ENCODE data around the gene ANKRD1.

ANKRD1 gene

GRCh38 chr10:90916392-90917237 lies 4.3 kb downstream of the ANKRD1 start:
- Histone ChIP-seq H3K4me3 (ENCODE audit: low read depth, low read length) (no peak overlapping the region), H3K36me3 (replicated peaks) (peaks cover 52% of the 10 kb centered on the region), H3K27ac (no peak overlapping the region), H3K27me3 (replicated peaks) (no peaks in the 10 kb centered on the region)
- no peak for TF ChIP-seq CTCF (IDR thresholded peaks at IDR 0.05; ENCODE audit: low read depth, low read length, missing control alignments)
- in situ Hi-C loops (cut with HindIII; ENCODE audit: low pct_ligation_motif_present, low sequenced_read_pairs), result loop anchor here (25.0 kb wide), 1 partner anchor 346 kb away; no protein-coding TSS in a partner anchor
- no peak for DNase-seq

GRCh38 chr10:90915766-90916075 lies 5.2 kb downstream of the ANKRD1 start:
- no peaks in the 10 kb centered on the region for H3K27me3 ChIP-seq (replicated peaks)
- DNase-seq, result no peak
- H3K36me3 ChIP-seq (replicated peaks), result peaks cover 52% of the 10 kb centered on the region
- H3K27ac ChIP-seq, result no peak overlapping the region
- in situ Hi-C loops (cut with HindIII; ENCODE audit: low pct_ligation_motif_present, low sequenced_read_pairs), result loop anchor here (25.0 kb wide), 1 partner anchor 347 kb away; no protein-coding TSS in a partner anchor
- TF ChIP-seq CTCF (IDR thresholded peaks at IDR 0.05; ENCODE audit: low read depth, low read length, missing control alignments), result peak; percentile 7
- no peak overlapping the region for H3K4me3 ChIP-seq (ENCODE audit: low read depth, low read length)

GRCh38 chr10:90914992-90915765 lies 5.7 kb downstream of the ANKRD1 start:
- no peak overlapping the region for H3K27ac ChIP-seq
- TF ChIP-seq CTCF (IDR thresholded peaks at IDR 0.05; ENCODE audit: low read depth, low read length, missing control alignments), result no peak
- peaks cover 52% of the 10 kb centered on the region for H3K36me3 ChIP-seq (replicated peaks)
- no peaks in the 10 kb centered on the region for H3K27me3 ChIP-seq (replicated peaks)
- H3K4me3 ChIP-seq (ENCODE audit: low read depth, low read length), result no peak overlapping the region
- in situ Hi-C loops (cut with HindIII; ENCODE audit: low pct_ligation_motif_present, low sequenced_read_pairs), result loop anchor here (25.0 kb wide), 1 partner anchor 347 kb away; no protein-coding TSS in a partner anchor
- no peak for DNase-seq

GRCh38 chr10:90913774-90914420 lies 7.0 kb downstream of the ANKRD1 start:
- no peak overlapping the region for H3K4me3 ChIP-seq (ENCODE audit: low read depth, low read length)
- H3K36me3 ChIP-seq (replicated peaks), result peaks cover 45% of the 10 kb centered on the region
- no peak for DNase-seq
- no peak for TF ChIP-seq CTCF (IDR thresholded peaks at IDR 0.05; ENCODE audit: low read depth, low read length, missing control alignments)
- H3K27me3 ChIP-seq (replicated peaks), result no peaks in the 10 kb centered on the region
- in situ Hi-C loops (cut with HindIII; ENCODE audit: low pct_ligation_motif_present, low sequenced_read_pairs), result loop anchor here (25.0 kb wide), 1 partner anchor 348 kb away; no protein-coding TSS in a partner anchor
- H3K27ac ChIP-seq, result no peak overlapping the region

GRCh38 chr10:90912854-90913479 lies 7.9 kb downstream of the ANKRD1 start:
- Histone ChIP-seq H3K27ac (no peak overlapping the region), H3K36me3 (replicated peaks) (peaks cover 38% of the 10 kb centered on the region), H3K27me3 (replicated peaks) (no peaks in the 10 kb centered on the region), H3K4me3 (ENCODE audit: low read depth, low read length) (no peak overlapping the region)
- no peak for TF ChIP-seq CTCF (IDR thresholded peaks at IDR 0.05; ENCODE audit: low read depth, low read length, missing control alignments)
- no peak for DNase-seq
- in situ Hi-C loops (cut with HindIII; ENCODE audit: low pct_ligation_motif_present, low sequenced_read_pairs), result loop anchor here (25.0 kb wide), 1 partner anchor 349 kb away; no protein-coding TSS in a partner anchor

Data from brain microvascular endothelial cell (primary cell).